Hypothalamus (tissue), 51 donors: ENCODE measurements around the gene GRID1.
"Not testable (repeated sequence)": the region's sequence is repeated elsewhere in the genome, so short reads cannot be mapped to it uniquely, and the experiment has no call there.

ENCODE experiments used
- DNase-seq, 51 donors: peaks; one replicate each; lab custom pipeline; 2025; lab: John Stamatoyannopoulos, UW

Gene GRID1

GRCh38 chr10:86128360-86128759 is 238.2 kb downstream of the GRID1 start:
- DNase-seq = no peak

- no peak for DNase-seq
Observed at GRCh38 chr10:86127274-86127819, 239.2 kb downstream of the GRID1 start.

- DNase-seq = no peak
Observed at GRCh38 chr10:86124734-86125133, 241.9 kb downstream of the GRID1 start.

- no peak for DNase-seq
Observed at GRCh38 chr10:86123715-86124114, 242.9 kb downstream of the GRID1 start.

GRCh38 chr10:86123304-86123703 is 243.3 kb downstream of the GRID1 start:
- DNase-seq = no peak

GRCh38 chr10:86122646-86123045 is 243.9 kb downstream of the GRID1 start:
- DNase-seq = no peak

- no peak for DNase-seq
Observed at GRCh38 chr10:86121200-86121599, 245.4 kb downstream of the GRID1 start.

- no peak for DNase-seq
Observed at GRCh38 chr10:86117051-86117450, 249.5 kb downstream of the GRID1 start.

GRCh38 chr10:86113983-86114382 is 252.6 kb downstream of the GRID1 start:
- no peak for DNase-seq

GRCh38 chr10:86113501-86113900 is 253.1 kb downstream of the GRID1 start:
- no peak for DNase-seq

- no peak for DNase-seq
Observed at GRCh38 chr10:86113044-86113443, 253.6 kb downstream of the GRID1 start.

GRCh38 chr10:86111902-86112545 is 254.6 kb downstream of the GRID1 start:
- peak in 1 of 51 donors; percentile 64 for DNase-seq

- no peak for DNase-seq
Observed at GRCh38 chr10:86110156-86110786, 256.3 kb downstream of the GRID1 start.

GRCh38 chr10:86109421-86109820 is 257.2 kb downstream of the GRID1 start:
- DNase-seq = no peak

GRCh38 chr10:86108696-86109095 is 257.9 kb downstream of the GRID1 start:
- DNase-seq = no peak

GRCh38 chr10:86107611-86108310 is 258.8 kb downstream of the GRID1 start:
- not testable (repeated sequence) for DNase-seq

GRCh38 chr10:86107131-86107530 is 259.5 kb downstream of the GRID1 start:
- DNase-seq = no peak

GRCh38 chr10:86106616-86107015 is 260.0 kb downstream of the GRID1 start:
- no peak for DNase-seq

GRCh38 chr10:86105640-86106039 is 261.0 kb downstream of the GRID1 start:
- DNase-seq = no peak

- no peak for DNase-seq
Observed at GRCh38 chr10:86105181-86105580, 261.4 kb downstream of the GRID1 start.

- DNase-seq = no peak
Observed at GRCh38 chr10:86104611-86105145, 261.9 kb downstream of the GRID1 start.
